ENCODE data around the gene TOLLIP.
"Not testable (repeated sequence)": the region's sequence is repeated elsewhere in the genome, so short reads cannot be mapped to it uniquely, and the experiment has no call there.

GRCh38 chr11:1341226-1341625 is 31.8 kb upstream of the TOLLIP start:
- TF ChIP-seq FOXK2 (IDR thresholded peaks at IDR 0.05); SP1 (IDR thresholded peaks at IDR 0.05); L3MBTL2 (conservative IDR thresholded peaks at IDR 0.05); SUZ12 (IDR thresholded peaks at IDR 0.05); PKNOX1 (IDR thresholded peaks at IDR 0.05); FOXA1 (IDR thresholded peaks at IDR 0.05); FOXM1 (IDR thresholded peaks at IDR 0.05; ENCODE audit: borderline replicate concordance); BHLHE40 (IDR thresholded peaks at IDR 0.05; ENCODE audit: borderline replicate concordance); ARNT (IDR thresholded peaks at IDR 0.05); HDGF (IDR thresholded peaks at IDR 0.05; ENCODE audit: borderline replicate concordance); ZNF384 (IDR thresholded peaks at IDR 0.05); CTBP1 (IDR thresholded peaks at IDR 0.05; ENCODE audit: borderline replicate concordance): not testable (repeated sequence)
